K562 (cell line): ENCODE measurements around the gene MED15. TPM values are rescaled to one million over a fixed set of nuclear protein-coding genes. Genes with fewer than 3 reads are reported as not detected.
A peak's percentile ranks its signal among the peaks of the same experiment; 100 is the strongest.

ENCODE experiments used
- DDX20 ChIP-seq: fragments of 450-650 bp; IDR thresholded peaks from 2 replicates; pipeline ENCODE4 v1.6.1; 2016; ENCODE audit warnings: missing genetic modification characterization, low read depth, mild to moderate bottlenecking, missing compliant biosample characterization, moderate library complexity
- FUS ChIP-seq: fragments of 200-400 bp; formaldehyde crosslinking; optimal IDR thresholded peaks from 2 replicates; pipeline ENCODE3; 2017; ENCODE audit warnings: low read depth, low read length
- HEY1 ChIP-seq: fragments of 250-450 bp; sonication (Bioruptor Pico); IDR thresholded peaks from 2 replicates; pipeline ENCODE4 v1.5.0; 2020; ENCODE audit warnings: mild to moderate bottlenecking, moderate library complexity, borderline replicate concordance
- NFRKB ChIP-seq: fragments of 450-650 bp; IDR thresholded peaks from 2 replicates; pipeline ENCODE4 v1.6.1; 2016; ENCODE audit warnings: low read depth
- POLR3A ChIP-seq: IDR thresholded peaks from 2 replicates; pipeline ENCODE4 v1.6.1; 2011; ENCODE audit warnings: borderline replicate concordance, mild to moderate bottlenecking, moderate library complexity; ENCODE audit not compliant: insufficient read length, insufficient read depth; ENCODE audit errors: extremely low read depth
- RAD21 ChIP-seq, 2 experiments: fragments of 250-450 bp in 1 of 2; fragments of 450-650 bp in 1 of 2; sonication (Bioruptor Pico) in 1 of 2; formaldehyde crosslinking in 1 of 2; IDR thresholded peaks in 1 of 2; conservative IDR thresholded peaks in 1 of 2; 2 replicates each; pipeline versions ENCODE4 v1.4.0 to v1.8.0; 2020 to 2022; ENCODE audit warnings: mild to moderate bottlenecking in 2 of 2, moderate library complexity in 1 of 2
- SETDB1 ChIP-seq: IDR thresholded peaks from one replicate; pipeline ENCODE4 v1.6.1; 2012; ENCODE audit warnings: low read length, control low read depth, inconsistent platforms
- ZNF12 ChIP-seq: sonication (generic); formaldehyde crosslinking; IDR thresholded peaks from 2 replicates; pipeline ENCODE4 v1.4.0; 2020; ENCODE audit warnings: mild to moderate bottlenecking, missing genetic modification reagents
- ZNF134 ChIP-seq: fragments of 250-450 bp; sonication (Bioruptor Pico); conservative IDR thresholded peaks from 2 replicates; pipeline ENCODE4 v1.4.0; 2020
- polyA plus RNA-seq, 8 experiments: library from polyadenylated mRNA; depleted of rRNA in 4 of 8; stranded (reverse) in 5 of 8; unstranded in 3 of 8; fragments of >200 nt; fragmentation: Nextera tagmentation in 2 of 8; fragmentation: Illumina TruSeq in 1 of 8; extraction: Ambion mirVana in 2 of 8; extraction: Trizol in 1 of 8; gene quantifications; 2 replicates each; pipeline versions ENCODE4 v1.2.1 to v1.2.3, GENCODE V29; 2011 to 2014; ENCODE audit warnings: inconsistent platforms in 1 of 8, missing spikeins in 1 of 8
- total RNA-seq, 7 experiments: library from RNA; depleted of rRNA in 6 of 7; stranded (reverse); fragments of >200 nt in 6 of 7; fragmentation: Illumina TruSeq in 2 of 7; extraction: Trizol in 2 of 7; gene quantifications; 2 replicates each; pipeline versions ENCODE4 v1.2.1 to v1.2.3, GENCODE V29; 2011 to 2021; ENCODE audit warnings: low replicate concordance in 1 of 7
- TF ChIP-seq, protein P1 (sequence below): fragments of 450-650 bp; IDR thresholded peaks from 2 replicates; pipeline ENCODE4 v1.6.1; 2016; ENCODE audit warnings: low read depth
- TF ChIP-seq, protein P2 (sequence below): fragments of 450-650 bp; formaldehyde crosslinking; IDR thresholded peaks from 2 replicates; pipeline ENCODE4 v1.4.0; 2022; ENCODE audit warnings: mild to moderate bottlenecking, moderate library complexity
- TF ChIP-seq, protein P3 (sequence below): fragments of 250-450 bp; sonication (Bioruptor Pico); IDR thresholded peaks from 2 replicates; pipeline ENCODE4 v1.5.0; 2021
- TF ChIP-seq, protein P4 (sequence below): sonication (generic); formaldehyde crosslinking; IDR thresholded peaks from 2 replicates; pipeline ENCODE4 v1.8.1; 2022; ENCODE audit warnings: missing genetic modification reagents

The MED15 gene
- total and polyA plus RNA-seq, 9 of the 15 experiments (the other 6 are each of a cell fraction or from before 2014, with no cell fraction given), result 4.0 to 271 (median 60.1) TPM

DNA sequence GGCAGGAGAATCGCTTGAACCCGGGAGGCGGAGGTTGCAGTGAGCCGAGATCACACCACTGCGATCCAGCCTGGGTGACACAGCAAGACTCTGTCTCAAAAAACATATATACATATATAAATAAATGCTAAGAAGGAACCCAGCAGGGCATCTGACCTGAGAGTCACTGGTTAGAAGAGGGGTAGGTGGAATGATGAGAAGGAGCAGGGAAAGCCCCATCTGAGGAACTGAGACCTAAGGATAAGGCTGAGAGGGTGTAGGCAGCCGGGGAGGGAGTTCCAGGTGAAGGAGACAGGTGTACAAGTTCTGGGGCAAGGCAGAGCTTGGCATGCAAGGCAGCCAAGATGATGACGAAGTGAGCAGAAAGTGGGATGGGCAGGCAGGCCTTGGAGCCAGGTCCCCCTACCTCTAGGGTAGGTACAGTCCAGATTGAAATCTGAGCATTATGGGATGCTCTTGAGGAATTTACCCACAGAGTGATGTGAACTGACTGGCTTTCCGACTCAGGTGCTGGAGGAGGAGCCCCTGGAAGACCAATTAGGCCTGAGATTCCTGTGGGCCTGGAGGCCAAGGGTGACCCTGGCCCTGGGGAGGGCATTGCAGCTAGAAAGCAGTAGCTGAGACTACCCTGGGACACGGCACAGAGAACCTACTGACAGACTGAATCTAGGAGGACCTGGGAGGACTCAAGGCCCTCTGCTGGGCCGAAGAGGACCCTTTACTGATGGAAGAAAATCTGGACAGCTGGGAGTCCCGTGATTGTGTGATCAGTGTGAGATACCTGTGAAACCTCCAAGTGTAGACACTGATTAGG, 34.6 kb upstream of the MED15 start (continued):
- TF ChIP-seq HEY1, result no peak
- no peak for TF ChIP-seq DDX20
- TF ChIP-seq POLR3A, result no peak
- TF ChIP-seq RAD21 (CRISPR knock-in tag; conservative IDR thresholded peaks at IDR 0.05 in 1 of 2, IDR thresholded peaks at IDR 0.05 in 1 of 2), result 0 out of 4 replicates have a peak, but pooled peaks of 1 of the 2 experiments have one; percentile 7
- TF ChIP-seq, protein P1, sequence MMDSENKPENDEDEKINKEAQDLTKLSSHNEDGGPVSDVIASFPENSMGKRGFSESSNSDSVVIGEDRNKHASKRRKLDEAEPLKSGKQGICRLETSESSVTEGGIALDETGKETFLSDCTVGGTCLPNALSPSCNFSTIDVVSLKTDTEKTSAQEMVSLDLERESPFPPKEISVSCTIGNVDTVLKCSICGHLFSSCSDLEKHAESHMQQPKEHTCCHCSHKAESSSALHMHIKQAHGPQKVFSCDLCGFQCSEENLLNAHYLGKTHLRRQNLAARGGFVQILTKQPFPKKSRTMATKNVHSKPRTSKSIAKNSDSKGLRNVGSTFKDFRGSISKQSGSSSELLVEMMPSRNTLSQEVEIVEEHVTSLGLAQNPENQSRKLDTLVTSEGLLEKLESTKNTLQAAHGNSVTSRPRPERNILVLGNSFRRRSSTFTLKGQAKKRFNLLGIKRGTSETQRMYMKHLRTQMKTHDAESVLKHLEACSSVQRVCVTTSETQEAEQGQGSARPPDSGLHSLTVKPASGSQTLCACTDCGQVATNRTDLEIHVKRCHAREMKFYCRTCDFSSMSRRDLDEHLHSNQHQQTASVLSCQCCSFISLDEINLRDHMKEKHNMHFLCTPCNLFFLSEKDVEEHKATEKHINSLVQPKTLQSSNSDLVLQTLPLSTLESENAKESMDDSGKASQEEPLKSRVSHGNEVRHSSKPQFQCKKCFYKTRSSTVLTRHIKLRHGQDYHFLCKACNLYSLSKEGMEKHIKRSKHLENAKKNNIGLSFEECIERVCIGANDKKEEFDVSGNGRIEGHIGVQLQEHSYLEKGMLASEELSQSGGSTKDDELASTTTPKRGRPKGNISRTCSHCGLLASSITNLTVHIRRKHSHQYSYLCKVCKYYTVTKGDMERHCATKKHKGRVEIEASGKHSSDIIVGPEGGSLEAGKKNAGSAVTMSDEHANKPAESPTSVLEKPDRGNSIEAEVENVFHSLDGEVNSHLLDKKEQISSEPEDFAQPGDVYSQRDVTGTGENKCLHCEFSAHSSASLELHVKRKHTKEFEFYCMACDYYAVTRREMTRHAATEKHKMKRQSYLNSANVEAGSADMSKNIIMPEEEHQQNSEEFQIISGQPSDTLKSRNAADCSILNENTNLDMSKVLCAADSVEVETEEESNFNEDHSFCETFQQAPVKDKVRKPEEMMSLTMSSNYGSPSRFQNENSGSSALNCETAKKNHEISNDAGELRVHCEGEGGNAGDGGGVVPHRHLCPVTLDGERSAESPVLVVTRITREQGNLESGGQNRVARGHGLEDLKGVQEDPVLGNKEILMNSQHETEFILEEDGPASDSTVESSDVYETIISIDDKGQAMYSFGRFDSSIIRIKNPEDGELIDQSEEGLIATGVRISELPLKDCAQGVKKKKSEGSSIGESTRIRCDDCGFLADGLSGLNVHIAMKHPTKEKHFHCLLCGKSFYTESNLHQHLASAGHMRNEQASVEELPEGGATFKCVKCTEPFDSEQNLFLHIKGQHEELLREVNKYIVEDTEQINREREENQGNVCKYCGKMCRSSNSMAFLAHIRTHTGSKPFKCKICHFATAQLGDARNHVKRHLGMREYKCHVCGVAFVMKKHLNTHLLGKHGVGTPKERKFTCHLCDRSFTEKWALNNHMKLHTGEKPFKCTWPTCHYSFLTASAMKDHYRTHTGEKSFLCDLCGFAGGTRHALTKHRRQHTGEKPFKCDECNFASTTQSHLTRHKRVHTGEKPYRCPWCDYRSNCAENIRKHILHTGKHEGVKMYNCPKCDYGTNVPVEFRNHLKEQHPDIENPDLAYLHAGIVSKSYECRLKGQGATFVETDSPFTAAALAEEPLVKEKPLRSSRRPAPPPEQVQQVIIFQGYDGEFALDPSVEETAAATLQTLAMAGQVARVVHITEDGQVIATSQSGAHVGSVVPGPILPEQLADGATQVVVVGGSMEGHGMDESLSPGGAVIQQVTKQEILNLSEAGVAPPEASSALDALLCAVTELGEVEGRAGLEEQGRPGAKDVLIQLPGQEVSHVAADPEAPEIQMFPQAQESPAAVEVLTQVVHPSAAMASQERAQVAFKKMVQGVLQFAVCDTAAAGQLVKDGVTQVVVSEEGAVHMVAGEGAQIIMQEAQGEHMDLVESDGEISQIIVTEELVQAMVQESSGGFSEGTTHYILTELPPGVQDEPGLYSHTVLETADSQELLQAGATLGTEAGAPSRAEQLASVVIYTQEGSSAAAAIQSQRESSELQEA, result no peak
- TF ChIP-seq SETDB1, result no peak
- TF ChIP-seq, protein P2, sequence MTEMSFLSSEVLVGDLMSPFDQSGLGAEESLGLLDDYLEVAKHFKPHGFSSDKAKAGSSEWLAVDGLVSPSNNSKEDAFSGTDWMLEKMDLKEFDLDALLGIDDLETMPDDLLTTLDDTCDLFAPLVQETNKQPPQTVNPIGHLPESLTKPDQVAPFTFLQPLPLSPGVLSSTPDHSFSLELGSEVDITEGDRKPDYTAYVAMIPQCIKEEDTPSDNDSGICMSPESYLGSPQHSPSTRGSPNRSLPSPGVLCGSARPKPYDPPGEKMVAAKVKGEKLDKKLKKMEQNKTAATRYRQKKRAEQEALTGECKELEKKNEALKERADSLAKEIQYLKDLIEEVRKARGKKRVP (CRISPR knock-in tag), result no peak
- TF ChIP-seq, protein P3, sequence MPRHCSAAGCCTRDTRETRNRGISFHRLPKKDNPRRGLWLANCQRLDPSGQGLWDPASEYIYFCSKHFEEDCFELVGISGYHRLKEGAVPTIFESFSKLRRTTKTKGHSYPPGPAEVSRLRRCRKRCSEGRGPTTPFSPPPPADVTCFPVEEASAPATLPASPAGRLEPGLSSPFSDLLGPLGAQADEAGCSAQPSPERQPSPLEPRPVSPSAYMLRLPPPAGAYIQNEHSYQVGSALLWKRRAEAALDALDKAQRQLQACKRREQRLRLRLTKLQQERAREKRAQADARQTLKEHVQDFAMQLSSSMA, result no peak
- no peak for TF ChIP-seq FUS
- TF ChIP-seq ZNF12 (CRISPR knock-in tag), result no peak
- no peak for TF ChIP-seq ZNF134 (CRISPR knock-in tag)
- no peak for TF ChIP-seq NFRKB
- TF ChIP-seq, protein P4, sequence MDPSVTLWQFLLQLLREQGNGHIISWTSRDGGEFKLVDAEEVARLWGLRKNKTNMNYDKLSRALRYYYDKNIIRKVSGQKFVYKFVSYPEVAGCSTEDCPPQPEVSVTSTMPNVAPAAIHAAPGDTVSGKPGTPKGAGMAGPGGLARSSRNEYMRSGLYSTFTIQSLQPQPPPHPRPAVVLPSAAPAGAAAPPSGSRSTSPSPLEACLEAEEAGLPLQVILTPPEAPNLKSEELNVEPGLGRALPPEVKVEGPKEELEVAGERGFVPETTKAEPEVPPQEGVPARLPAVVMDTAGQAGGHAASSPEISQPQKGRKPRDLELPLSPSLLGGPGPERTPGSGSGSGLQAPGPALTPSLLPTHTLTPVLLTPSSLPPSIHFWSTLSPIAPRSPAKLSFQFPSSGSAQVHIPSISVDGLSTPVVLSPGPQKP (CRISPR knock-in tag), result no peak
